Dendritic cell treated with granulocyte-macrophage colony-stimulating factor and Interleukin-4, amounts not matched to agents 40 ng/mL and 50 ng/mL, for 4 days (primary cell): Measurements from ENCODE around the gene SEC61A2.

Experiments used
- H3K27ac Mint-ChIP-seq: one replicate; pipeline ENCODE4 v1.8.0; 2022; ENCODE audit warnings: mild to moderate bottlenecking, mixed read lengths
- H3K27me3 Mint-ChIP-seq: one replicate; pipeline ENCODE4 v1.8.0; 2022; ENCODE audit warnings: mild to moderate bottlenecking, mixed read lengths
- H3K36me3 Mint-ChIP-seq: one replicate; pipeline ENCODE4 v1.8.0; 2022; ENCODE audit warnings: low read depth, mixed read lengths
- H3K4me1 Mint-ChIP-seq: one replicate; pipeline ENCODE4 v1.8.0; 2022; ENCODE audit warnings: low read depth, mixed read lengths
- H3K4me3 Mint-ChIP-seq: one replicate; pipeline ENCODE4 v1.8.0; 2022; ENCODE audit warnings: mild to moderate bottlenecking, moderate library complexity, mixed read lengths
- H3K9me3 Mint-ChIP-seq: one replicate; pipeline ENCODE4 v1.8.0; 2022; ENCODE audit warnings: mixed read lengths
- intact Hi-C: fragments of 100-400 bp; cut with micrococcal nuclease; formaldehyde crosslinking; loops from one replicate; pipeline ENCODE4 v1.15.0; 2022

The SEC61A2 gene

DNA sequence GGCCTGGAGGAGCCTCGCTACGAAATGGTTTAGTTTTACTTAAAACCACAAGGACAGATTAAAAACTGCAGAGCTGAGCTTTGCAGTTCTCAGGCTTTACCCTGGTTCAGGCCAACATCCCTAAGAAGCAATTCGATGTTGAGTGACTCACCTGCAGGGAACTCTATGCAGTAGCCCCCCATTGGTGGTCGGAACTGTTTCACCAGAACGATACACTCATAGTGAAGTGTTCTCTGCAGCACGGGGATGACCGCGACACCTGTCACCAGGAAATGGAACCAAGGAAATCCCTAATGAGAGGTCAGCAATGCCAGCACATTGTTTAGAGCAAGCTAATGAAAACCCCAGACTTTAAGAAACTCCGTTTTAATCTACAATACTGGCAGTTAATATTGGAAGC, 48.2 kb downstream of the SEC61A2 start:
- H3K9me3 Mint-ChIP-seq, result no peaks in the 10 kb centered on the region
- peaks cover 39% of the 10 kb centered on the region for H3K4me1 Mint-ChIP-seq
- intact Hi-C loops, result no loop called here
- H3K27me3 Mint-ChIP-seq, result no peaks in the 10 kb centered on the region
- H3K27ac Mint-ChIP-seq, result no peak overlapping the region
- H3K36me3 Mint-ChIP-seq, result peaks cover 64% of the 10 kb centered on the region
- H3K4me3 Mint-ChIP-seq, result no peak overlapping the region

DNA sequence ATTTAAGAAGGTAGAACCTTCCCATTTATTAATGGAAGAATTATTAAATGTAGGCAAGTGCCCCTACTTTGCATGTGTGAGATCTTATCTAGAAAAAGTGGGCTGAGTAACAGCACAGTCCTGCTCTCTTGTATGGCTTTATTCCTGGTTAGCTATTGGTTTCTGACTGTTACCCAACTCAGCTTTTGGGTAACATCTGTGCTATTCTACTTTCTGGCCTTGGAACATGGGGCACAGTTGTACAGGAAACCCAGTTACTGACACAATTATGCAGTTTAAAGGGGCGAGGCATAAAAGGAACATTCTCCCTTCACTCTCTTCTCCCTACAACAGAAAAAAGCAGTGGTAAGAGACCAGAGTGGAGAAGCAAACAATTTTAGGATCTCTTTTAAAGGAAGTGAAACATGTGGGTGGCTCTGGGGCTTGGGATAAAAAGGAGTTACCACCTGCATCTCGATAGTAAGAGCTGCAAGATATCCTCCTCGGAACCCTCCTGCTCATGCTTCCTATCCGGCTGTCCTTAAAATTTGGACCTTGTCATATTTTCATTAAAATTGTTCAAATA, 50.2 kb downstream of the SEC61A2 start:
- no peak overlapping the region for H3K27ac Mint-ChIP-seq

GRCh38 chr10:12180221-12180974, 50.9 kb downstream of the SEC61A2 start:
- H3K36me3 Mint-ChIP-seq, result peaks cover 61% of the 10 kb centered on the region
- H3K4me1 Mint-ChIP-seq, result peaks cover 39% of the 10 kb centered on the region
- intact Hi-C loops, result no loop called here
- H3K27me3 Mint-ChIP-seq, result no peaks in the 10 kb centered on the region
- no peaks in the 10 kb centered on the region for H3K9me3 Mint-ChIP-seq
- H3K27ac Mint-ChIP-seq, result no peak overlapping the region
- H3K4me3 Mint-ChIP-seq, result no peak overlapping the region

More for the DNA sequence above, 50.2 kb downstream of the SEC61A2 start:
- Mint-ChIP-seq H3K9me3 (no peaks in the 10 kb centered on the region), H3K27me3 (no peaks in the 10 kb centered on the region), H3K4me1 (peaks cover 39% of the 10 kb centered on the region), H3K36me3 (peaks cover 61% of the 10 kb centered on the region), H3K4me3 (no peak overlapping the region)
- intact Hi-C loops, result no loop called here

GRCh38 chr10:12181065-12181775, 51.7 kb downstream of the SEC61A2 start:
- Mint-ChIP-seq H3K27ac (no peak overlapping the region), H3K27me3 (no peaks in the 10 kb centered on the region), H3K36me3 (peaks cover 61% of the 10 kb centered on the region), H3K4me3 (no peak overlapping the region), H3K4me1 (peaks cover 39% of the 10 kb centered on the region), H3K9me3 (no peaks in the 10 kb centered on the region)
- intact Hi-C loops, result no loop called here

GRCh38 chr10:12184165-12184564, 54.7 kb downstream of the SEC61A2 start:
- H3K27me3 Mint-ChIP-seq, result no peaks in the 10 kb centered on the region
- intact Hi-C loops, result no loop called here
- no peak overlapping the region for H3K27ac Mint-ChIP-seq
- H3K4me3 Mint-ChIP-seq, result no peak overlapping the region
- H3K9me3 Mint-ChIP-seq, result no peaks in the 10 kb centered on the region
- H3K4me1 Mint-ChIP-seq, result peaks cover 60% of the 10 kb centered on the region
- peaks cover 58% of the 10 kb centered on the region for H3K36me3 Mint-ChIP-seq

DNA sequence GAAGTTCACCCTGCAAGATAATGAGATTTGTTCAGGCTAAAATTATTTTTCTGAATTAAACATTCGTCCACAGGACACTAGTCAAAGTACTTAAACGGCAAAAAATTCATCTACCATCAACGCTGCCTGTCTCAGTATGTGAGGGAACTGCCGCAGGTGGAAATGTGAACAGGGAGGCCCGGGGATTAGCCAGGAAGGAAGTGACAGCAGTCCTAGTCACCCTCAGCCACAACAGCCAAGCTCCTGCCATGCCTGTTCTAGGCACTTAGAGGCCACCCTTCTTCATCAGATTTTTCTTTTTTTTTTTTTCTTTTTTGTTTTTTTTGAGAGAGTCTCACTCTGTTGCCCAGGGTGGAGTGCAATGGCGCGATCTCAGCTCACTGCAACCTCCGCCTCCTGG, 56.8 kb downstream of the SEC61A2 start:
- Mint-ChIP-seq H3K27ac (no peak overlapping the region), H3K36me3 (peaks cover 72% of the 10 kb centered on the region), H3K4me3 (no peak overlapping the region), H3K27me3 (no peaks in the 10 kb centered on the region), H3K4me1 (peaks cover 49% of the 10 kb centered on the region), H3K9me3 (no peaks in the 10 kb centered on the region)
- intact Hi-C loops, result no loop called here

DNA sequence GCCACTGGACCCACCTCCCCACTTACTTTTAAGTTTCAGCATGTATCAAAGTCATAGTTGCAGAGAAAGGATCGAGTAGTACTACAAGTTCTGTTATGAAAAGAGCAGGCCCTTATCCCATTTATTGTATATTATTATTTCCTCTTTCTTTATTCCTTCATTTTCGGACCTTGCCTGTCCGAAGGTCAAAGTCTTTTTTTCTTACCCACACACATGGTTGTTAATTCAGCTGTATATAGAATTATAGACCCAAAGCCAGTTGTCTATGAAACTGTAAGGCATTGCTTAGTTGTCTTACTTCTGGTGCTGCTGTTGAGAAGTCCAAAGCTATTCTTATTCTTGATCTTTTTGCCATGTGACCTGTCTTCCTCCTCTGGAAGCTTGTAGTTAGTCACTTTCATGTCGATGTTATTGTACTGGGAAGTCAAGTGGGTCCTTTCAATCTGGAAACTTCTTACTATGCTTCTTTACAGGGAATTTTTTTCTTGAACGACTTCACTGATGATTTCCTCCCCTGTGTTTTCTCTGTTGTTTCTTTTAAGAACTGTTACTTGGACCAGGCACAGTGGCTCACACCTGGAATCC, 57.9 kb downstream of the SEC61A2 start:
- intact Hi-C loops, result no loop called here
- Mint-ChIP-seq H3K4me1 (peaks cover 48% of the 10 kb centered on the region), H3K27me3 (no peaks in the 10 kb centered on the region), H3K9me3 (no peaks in the 10 kb centered on the region), H3K36me3 (peaks cover 80% of the 10 kb centered on the region), H3K27ac (peak overlapping the region; percentile 23), H3K4me3 (no peak overlapping the region)

DNA sequence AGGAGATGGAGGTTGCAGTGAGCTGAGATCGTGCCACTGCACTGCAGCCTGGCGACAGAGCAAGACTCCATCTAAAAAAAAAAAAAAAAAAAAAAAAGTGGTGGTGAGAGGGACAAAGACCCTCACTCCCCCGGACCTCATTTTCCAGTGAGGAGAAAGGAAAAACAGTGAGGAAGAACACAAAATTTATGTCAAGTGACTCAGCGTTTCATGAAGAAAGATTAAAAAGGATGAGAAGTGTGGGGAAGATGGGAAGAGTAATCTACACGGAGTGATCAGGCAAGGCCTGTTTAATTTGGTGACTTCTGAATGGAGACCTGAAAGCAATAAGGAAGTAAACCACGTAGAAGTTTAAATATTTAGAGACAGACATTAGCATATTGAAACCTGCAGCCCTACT, 59.2 kb downstream of the SEC61A2 start:
- Mint-ChIP-seq H3K4me1 (peaks cover 53% of the 10 kb centered on the region), H3K9me3 (no peaks in the 10 kb centered on the region), H3K27me3 (no peaks in the 10 kb centered on the region), H3K27ac (no peak overlapping the region), H3K36me3 (peaks cover 79% of the 10 kb centered on the region), H3K4me3 (no peak overlapping the region)
- intact Hi-C loops, result no loop called here

DNA sequence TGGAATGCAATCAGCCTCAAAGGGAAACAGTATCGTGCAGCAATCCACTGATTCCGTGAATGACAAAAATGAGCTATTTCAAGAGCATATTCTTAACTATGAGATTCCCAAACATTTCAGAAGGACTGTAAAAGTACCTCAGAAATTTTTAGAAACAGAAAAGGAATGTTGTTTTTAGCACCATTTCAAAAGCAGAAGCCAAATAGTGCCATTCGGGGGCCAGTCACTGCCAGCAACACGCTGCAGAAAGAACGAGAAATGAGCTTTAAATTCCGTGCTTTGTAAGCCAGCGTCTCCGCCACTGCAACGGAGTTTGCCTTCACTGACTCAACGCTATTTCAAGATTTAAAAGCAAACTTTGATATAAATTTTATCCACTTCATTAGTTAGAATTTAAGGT, 59.9 kb downstream of the SEC61A2 start:
- no peaks in the 10 kb centered on the region for H3K9me3 Mint-ChIP-seq
- no peak overlapping the region for H3K4me3 Mint-ChIP-seq
- intact Hi-C loops, result no loop called here
- peaks cover 60% of the 10 kb centered on the region for H3K4me1 Mint-ChIP-seq
- H3K36me3 Mint-ChIP-seq, result peaks cover 72% of the 10 kb centered on the region
- H3K27me3 Mint-ChIP-seq, result no peaks in the 10 kb centered on the region
- no peak overlapping the region for H3K27ac Mint-ChIP-seq

- Mint-ChIP-seq H3K4me3 (no peak overlapping the region), H3K4me1 (peaks cover 74% of the 10 kb centered on the region), H3K27ac (peak overlapping the region; percentile 33), H3K36me3 (peaks cover 66% of the 10 kb centered on the region), H3K27me3 (no peaks in the 10 kb centered on the region), H3K9me3 (no peaks in the 10 kb centered on the region)
- intact Hi-C loops, result no loop called here
Measured at GRCh38 chr10:12191715-12192114, 62.2 kb downstream of the SEC61A2 start.

GRCh38 chr10:12193193-12193592, 63.7 kb downstream of the SEC61A2 start:
- H3K9me3 Mint-ChIP-seq, result no peaks in the 10 kb centered on the region
- H3K27me3 Mint-ChIP-seq, result no peaks in the 10 kb centered on the region
- H3K36me3 Mint-ChIP-seq, result peaks cover 51% of the 10 kb centered on the region
- intact Hi-C loops, result no loop called here
- H3K4me3 Mint-ChIP-seq, result no peak overlapping the region
- peaks cover 60% of the 10 kb centered on the region for H3K4me1 Mint-ChIP-seq
- no peak overlapping the region for H3K27ac Mint-ChIP-seq

DNA sequence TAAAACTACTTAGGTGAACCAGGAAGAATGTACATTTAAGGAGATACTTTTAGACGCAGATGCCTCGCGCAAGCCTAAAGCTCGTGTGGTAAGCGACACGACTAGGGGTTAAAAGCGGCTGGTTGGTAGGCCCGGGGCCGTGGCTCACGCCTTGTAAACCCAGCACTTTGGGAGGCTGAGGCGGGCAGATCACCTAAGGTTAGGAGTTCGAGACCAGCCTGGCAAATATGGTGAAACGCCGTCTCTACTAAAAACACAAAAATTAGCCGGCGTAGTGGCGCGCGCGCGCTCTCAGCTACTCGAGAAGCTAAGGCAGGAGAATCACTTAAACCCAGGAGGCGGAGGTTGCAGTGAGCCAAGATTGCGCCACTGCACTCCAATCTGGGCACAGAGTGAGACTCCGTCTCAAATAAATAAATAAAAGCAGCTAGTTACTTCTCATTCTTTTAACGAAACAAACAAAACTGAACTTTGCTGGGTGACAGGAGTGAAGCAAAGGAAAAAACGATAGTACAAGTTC, 65.3 kb downstream of the SEC61A2 start:
- peaks cover 58% of the 10 kb centered on the region for H3K4me1 Mint-ChIP-seq
- intact Hi-C loops, result loop anchor here (5.0 kb wide), 2 partner anchors 68 to 517 kb away; partner anchors contain the start of gene SEC61A2

DNA sequence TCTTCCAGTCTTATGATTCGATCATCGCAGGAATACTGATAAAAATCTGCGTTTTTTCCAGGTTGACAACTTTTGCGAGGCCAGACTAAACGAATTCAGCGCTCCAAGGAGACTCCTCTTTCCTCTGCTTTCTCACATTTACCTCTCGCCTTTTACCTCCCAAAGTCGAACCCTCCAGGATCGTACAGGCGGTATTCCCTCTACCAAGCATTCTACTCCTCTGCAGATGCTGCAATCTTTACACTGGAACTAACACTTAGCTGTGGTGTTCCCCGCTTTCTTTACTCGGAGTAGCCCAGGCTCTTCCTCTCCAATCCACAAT, 65.8 kb downstream of the SEC61A2 start:
- Mint-ChIP-seq H3K27ac (peak overlapping the region; percentile 95), H3K9me3 (no peaks in the 10 kb centered on the region), H3K27me3 (no peaks in the 10 kb centered on the region), H3K36me3 (peaks cover 53% of the 10 kb centered on the region), H3K4me1 (peaks cover 58% of the 10 kb centered on the region), H3K4me3 (peak overlapping the region; percentile 95)
- intact Hi-C loops, result loop anchor here (5.0 kb wide), 2 partner anchors 68 to 517 kb away; partner anchors contain the start of gene SEC61A2

More for the DNA sequence above, 65.3 kb downstream of the SEC61A2 start:
- Mint-ChIP-seq H3K9me3 (no peaks in the 10 kb centered on the region), H3K4me3 (peak overlapping the region; percentile 95), H3K27ac (peak overlapping the region; percentile 95), H3K27me3 (no peaks in the 10 kb centered on the region), H3K36me3 (peaks cover 57% of the 10 kb centered on the region)
